HL-60/S4 treated with retinoic acid at 250 ng/mL for 4 days and 3 days (cell line): ENCODE results near the gene GALNT12.

Experiments used
- in situ Hi-C: fragments of 300-500 bp; cut with MboI; formaldehyde crosslinking; loops from 2 replicates; pipeline ENCODE4 v1.7.0; 2022; ENCODE audit warnings: low sequenced_read_pairs

Gene GALNT12

DNA sequence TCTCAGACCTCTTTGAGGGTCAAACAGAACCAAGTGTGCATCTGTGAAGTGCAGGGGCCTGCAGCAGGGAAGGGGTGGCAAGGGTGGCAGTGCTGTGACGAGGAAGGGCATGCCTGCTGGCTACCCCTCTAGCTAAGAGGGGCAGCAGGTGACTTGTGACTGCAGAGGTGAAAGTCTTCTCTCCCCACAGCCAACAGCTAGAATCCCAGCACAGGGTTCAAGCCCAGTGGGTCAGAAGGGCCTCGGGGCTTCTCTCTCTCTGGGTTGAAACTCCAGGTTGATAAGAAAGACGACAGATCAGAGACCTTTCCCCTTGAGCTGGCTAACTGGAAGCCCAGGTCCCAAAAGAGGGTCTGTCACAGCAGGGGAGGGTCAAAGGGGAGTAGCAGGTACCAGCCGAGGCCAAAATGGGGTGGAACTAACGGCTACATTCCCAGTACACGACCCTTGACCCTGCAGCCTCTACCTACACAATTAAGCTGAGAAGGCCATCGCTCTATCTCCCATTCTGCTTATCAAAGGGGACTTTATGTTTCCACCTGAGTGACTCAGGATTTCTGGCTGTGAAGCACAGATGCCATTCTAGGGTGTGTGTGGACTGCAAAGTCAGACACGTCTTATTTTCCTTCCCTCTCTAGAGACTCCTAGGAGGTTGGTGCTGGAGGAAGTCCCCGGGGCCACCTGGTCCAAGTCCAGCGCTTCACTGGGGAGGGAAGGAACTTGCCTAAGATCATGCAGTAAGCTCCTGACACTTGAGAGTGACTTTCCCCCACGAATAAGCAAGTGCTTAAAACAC is 25.7 kb upstream of the GALNT12 start:
- in situ Hi-C loops = no loop called here

DNA sequence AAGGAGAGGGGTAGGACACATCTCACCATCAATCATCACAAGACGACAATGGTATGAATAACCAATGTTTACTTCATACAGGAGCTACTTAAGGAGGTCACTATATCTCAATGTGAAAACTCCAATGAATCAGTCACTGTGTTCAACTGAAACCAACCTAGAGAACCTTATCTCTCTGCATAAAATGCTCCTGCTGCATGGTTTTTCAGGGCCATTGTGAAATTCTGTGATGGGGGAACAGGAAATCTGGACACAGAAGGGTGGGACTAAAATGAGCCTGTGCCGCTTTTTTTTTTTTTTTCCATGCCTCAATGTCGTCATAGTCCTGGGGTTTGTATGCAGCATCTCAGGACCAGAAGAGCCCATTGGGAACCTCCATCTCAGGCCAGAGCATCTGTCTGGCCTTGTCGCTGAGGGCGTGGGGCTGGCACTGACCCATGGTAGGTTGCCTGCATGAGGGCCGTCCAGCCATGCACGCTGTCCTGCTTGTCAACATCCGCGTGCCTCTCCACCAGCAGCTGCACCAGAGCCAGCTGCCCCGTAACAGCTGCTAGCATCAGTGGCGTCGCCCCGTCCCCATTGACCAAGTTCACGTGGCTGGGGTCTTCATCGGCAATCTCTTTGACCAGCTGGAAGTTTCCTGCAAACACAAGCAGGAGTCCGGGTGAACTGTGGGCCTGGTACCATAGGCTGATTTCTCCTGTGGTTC is 23.8 kb upstream of the GALNT12 start:
- in situ Hi-C loops = no loop called here

DNA sequence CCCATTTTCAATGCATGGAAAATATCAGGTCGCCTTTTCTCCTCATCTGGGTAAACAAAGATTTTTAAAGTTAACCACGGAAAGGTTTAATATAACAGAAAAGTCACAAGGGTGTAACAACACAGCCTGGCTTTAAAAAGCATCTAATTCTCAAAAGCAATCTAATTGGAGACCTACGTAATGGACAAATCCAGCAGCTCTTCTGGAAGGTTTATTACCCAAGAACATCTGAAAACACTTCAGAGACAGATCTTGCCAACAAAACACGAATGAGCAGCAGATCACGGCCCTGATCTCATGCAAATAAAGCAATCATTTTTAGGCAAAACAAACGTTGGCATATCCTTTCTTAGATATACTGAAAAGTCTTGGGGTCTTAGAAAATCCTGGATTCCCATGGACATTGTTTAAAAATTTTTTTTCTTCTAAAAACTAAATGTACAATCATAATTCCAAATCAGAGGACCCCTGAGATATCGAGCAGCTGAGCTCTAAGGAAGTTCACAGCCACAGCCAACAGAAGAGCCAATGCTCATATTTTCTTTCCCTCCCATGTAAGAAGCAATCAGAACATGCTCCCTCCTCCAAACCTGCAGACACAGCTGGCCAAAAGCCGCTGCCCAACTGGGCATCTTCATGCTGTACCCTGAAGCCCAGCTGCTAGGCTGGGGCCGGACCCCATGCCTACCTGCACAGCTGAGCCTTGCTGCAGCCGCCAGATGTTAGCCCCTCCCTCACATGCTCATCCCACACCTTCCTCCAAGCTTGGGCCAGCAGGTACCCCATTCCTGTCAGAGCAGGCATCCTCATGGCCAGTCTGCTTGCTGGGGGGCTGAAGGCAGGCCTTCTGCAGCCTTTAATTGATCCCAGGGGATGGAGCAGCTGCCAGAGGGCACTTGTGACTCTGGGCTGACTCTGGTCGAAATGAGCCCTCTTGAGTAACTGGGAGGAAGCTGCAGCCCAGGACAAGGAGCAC is 22.4 kb upstream of the GALNT12 start:
- in situ Hi-C loops = no loop called here

DNA sequence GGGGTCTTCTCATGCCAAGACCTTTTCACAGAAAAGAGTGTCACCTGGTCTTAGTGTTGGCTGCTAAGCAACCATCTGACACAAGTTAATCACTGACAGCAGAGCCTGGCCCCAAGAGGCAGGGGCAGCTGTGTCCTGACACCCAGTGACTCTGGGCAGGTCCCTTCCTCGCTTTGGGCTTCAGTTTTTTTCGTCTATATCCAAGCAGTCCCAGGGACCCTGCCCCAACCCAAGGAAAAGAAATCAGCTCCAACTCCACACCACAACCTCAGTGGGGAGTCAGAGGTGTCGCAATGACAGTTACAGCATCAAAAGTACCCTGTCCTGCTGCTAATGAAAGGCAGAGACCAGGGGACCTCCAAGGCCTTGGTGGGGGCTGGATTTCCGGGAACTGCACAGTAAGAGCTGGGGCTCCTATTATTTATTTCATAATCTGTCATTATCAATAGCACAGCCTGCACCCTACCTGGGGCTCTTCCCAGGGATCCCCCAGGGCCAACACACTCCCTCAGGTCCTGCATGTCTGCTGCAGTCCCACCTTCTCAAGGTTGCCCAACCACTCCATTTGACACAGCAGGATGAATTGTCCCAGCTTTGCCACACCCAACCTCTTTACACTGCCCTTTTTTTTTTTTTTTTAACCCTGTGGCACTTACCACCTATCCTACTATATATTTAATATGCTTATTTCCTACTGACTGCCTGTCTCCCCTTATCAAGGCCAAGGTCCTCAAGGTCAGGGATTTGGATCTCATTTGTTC is 20.5 kb upstream of the GALNT12 start:
- in situ Hi-C loops = no loop called here

DNA sequence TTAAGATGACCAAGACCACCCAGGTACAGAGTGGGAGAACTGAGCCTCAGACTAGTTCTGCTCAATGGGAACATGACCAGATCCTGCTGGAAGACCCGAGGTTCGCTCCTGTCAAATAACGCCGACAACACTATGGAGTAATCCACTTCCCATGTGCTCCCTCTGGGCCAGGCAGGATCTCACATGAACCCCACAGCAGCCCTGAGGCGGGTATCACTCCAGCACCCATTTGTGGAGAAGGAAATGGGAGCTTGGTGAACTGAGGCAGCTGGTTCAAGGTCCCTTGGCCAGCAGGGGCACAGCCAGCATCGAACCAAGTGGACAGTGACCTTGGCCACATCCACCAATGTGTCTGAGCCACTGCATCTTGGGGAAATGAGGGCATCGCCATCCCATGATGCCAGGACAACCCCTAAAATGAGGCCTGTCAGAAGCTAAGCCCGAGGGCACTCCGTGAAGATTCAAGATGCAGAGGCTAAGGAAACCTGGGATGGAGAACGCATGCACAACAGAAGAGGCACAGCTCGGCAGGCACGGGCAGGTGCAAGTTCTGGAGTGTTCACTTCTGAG is 19.6 kb upstream of the GALNT12 start:
- in situ Hi-C loops = no loop called here

- in situ Hi-C loops = no loop called here
Measured at GRCh38 chr9:98789483-98790133, 17.9 kb upstream of the GALNT12 start.

DNA sequence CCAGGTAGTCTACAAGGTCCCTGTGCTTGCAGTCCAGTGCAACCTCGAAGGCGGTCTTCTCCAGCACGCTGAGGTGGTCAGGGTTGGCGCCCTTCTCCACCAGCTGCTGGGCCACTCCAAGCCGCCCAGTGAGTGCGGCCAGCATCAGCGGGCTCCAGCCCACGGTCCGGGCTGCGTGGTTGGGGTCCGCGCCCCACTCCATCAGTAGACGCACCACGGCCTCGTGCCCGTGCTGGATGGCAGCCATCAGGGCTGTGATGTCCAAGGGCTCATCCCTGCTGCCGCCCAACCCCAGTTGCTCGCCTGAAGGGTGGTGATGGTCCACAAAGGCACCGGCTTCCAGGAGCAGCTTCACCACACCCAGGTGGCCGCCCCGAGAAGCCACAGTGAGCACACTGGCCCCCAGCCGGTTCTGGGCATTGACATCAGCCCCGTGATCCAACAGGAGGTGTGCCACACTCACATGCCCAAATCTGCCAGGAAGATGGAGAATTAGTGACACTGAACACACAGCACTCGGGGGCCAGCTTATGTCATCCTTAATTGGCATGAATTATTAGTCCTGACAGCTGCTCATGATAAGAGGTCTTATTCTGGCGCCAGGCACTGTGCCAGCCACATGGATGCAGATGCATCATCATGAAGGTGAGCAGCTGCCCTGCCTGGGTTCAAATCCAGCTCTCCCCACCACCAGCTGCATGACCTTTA is 17.2 kb upstream of the GALNT12 start:
- in situ Hi-C loops = no loop called here

GRCh38 chr9:98790842-98791607 is 16.4 kb upstream of the GALNT12 start:
- in situ Hi-C loops = no loop called here

DNA sequence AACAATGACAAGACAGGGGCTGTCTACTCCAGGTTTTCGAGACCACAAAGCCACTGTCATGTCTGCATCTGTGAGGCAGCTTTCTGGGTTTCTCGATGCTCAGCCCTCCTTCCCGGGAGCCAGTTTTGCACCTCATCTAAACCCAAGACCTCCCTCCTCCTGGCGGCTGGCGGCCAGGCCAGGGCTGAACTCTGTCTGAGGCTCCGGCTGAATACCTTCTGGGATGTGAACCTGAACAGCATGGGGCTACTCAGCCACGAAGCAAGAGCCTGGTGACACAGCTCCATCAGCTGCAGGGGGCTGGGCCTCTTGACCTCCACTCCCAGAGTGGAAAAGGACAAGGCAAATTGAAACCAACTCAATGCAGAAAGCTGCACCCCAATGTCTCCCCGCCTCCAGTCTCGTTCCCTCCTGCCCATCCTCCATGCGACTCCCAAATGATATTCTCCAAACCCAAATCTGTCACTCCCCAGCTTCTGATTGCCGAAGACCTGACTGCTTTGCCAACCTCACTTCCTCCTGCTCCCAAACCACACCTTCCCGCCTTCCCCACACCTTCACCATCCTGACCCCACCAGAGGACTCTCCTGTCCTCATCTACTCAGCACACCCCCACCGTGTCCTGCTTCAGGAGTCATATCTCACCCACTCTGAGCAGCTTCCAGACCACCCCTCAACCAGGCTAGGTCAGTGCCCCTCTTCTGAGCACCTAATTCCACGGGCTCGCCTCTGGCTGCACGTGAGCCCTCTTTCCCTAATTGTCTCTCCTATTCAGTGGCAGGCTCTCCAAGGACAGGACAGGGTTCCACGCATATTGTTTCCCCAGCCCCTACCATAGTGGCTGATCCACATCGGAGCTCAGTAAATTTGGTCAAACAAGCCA is 15.6 kb upstream of the GALNT12 start:
- in situ Hi-C loops = no loop called here

DNA sequence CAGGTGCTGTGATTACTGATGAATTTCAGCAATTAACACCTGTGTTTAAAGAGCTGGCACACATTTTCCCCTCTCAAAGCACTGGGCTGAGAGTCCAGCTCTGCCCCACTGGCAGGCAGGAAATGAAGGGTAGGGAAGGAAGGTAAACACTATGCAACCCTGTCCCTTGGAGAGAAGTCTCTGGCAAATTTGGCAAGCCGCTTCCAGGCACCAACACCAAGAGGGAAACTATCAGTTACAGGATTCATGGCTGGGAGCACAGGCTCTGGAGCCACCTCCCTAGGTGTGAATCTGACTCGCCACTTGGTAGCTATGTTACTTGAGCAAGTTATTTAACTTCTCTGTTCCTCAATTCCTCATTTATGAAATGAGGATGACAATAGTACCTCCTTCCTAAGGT is 14.4 kb upstream of the GALNT12 start:
- in situ Hi-C loops = no loop called here

DNA sequence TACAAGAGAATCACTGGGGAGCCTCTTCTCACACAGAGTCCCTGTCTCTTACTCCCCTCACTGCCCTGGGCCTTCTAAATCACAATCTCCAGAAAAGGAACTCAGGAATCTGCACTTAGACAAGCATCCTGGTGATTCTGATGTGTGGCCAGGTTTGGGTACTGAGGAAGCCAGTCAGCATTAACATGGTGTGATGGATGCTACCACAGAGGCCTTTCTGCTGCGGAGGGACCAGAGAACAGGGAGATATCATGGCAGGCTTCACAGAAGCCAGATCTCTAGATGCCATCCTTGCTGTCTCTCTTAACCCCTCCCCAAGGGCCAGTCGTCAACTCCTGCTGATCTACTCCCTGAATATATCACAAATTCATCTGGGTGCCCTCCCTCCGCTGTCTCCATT is 12.7 kb upstream of the GALNT12 start:
- in situ Hi-C loops = no loop called here

- in situ Hi-C loops = no loop called here
Measured at GRCh38 chr9:98795295-98795955, 12.0 kb upstream of the GALNT12 start.

DNA sequence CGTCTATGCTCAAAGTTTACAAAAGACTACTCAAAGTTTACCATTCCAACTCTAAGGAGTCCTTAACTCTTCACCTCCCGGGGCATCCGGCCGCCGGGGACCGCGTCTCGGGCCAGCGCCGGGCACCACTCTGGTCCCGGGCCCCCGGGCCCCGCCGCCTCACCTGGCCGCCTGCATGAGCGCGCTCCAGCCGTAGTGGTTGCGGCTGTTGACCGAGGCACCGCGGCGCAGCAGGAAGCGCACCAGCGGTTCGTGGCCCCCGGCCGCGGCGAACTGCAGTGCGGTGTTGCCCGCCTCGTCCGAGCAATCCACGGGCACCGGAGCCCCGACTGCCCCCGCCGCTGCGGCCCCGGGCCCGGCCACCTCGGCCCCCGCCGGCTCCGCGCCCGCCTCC is 11.5 kb upstream of the GALNT12 start:
- in situ Hi-C loops = no loop called here

DNA sequence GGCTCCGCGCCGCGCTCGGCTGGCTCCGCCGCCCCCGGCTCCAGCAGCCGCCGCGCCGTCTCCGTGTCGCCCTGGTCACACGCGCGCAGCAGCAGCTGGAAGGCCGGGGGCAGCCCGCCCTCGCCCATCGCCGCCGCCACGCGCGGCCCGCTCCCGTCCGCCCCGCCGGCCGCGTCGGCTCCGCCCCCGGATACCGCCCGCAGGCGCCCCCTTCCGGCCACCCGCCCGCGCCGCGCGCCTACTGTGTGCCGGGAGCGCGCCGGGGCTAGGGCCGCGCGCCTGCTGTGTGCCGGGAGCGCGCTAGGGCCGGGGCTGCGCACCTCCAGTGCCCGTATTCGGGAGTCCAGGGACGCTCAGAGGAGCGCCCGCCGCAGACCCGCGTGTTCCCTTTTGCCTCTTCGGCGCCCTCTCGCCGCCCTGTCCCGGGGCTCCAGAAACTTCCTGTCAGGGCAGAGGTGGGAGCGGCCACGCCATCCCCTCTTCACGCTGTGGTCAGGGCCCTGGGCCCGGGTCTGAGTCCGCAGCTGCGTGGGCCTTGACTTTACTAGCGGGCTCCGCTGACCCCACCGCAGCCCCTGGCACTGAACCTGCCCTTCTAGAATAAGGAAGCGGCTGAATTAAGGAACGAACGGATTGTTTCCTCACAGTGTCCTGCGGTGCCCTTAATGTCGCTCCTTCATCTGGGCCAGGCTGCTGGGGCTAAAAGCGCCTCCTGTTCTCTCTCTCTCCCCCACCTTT is 10.9 kb upstream of the GALNT12 start, which contains the start of gene ANKS6:
Gene ANKS6 (minus strand): TSS at position 192 of the 738 bp plus-strand sequence. CDS start 64 bp downstream, at position 128.
- in situ Hi-C loops = no loop called here

DNA sequence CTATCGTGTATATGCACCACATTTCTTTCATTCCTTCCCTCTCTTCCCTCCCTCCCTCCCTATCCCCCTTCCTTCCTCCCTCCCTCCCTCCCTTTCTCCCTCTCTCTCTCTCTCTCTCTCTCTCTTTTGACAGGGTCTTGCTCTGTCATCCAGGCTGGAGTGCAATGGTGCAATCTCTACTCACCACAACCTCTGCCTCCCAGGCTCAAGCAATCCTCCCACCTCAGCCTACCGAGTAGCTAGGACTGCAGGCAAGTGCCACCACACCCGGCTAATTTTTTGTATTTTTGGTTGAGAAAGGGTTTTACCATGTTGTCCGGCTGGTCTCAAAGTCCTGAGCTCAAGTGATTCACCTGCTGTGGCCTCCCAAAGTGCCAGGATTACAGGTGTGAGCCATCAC is 10.0 kb upstream of the GALNT12 start:
- in situ Hi-C loops = no loop called here

GRCh38 chr9:98798254-98798653 is 9.2 kb upstream of the GALNT12 start:
- in situ Hi-C loops = no loop called here
